ENCODE measurements around the gene CCR5.

Gene CCR5

DNA sequence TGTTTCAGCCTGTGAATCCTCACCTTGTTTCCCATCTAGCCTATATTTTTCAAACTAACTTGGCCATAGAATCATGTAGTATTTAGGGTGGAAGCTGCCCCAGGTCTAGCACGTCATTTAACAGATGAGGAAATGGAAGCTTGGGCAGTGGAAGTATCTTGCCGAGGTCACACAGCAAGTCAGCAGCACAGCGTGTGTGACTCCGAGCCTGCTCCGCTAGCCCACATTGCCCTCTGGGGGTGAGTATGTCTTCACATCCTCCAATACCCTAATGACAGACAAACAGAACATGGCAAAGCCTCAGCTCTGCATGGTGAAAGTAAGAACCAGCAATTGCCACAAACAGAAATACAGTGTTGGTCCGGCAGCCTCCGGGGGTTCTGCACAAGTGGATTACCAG lies 2.2 kb upstream of the CCR5 start:
- peak; percentile 42; the same call in 2 of the 3 replicates for ATAC-seq
- TF ChIP-seq ZNF70 (CRISPR knock-in tag; IDR thresholded peaks at IDR 0.05) (no peak), ESRRG (CRISPR knock-in tag; IDR thresholded peaks at IDR 0.05) (no peak)

DNA sequence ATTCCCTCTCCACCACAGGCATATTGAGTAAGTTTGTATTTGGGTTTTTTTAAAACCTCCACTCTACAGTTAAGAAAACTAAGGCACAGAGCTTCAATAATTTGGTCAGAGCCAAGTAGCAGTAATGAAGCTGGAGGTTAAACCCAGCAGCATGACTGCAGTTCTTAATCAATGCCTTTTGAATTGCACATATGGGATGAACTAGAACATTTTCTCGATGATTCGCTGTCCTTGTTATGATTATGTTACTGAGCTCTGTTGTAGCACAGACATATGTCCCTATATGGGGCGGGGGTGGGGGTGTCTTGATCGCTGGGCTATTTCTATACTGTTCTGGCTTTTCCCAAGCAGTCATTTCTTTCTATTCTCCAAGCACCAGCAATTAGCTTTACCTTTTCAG lies 1.6 kb upstream of the CCR5 start:
- no peak for ATAC-seq
- TF ChIP-seq ZFP30 (CRISPR knock-in tag; IDR thresholded peaks at IDR 0.05): no peak
- no peak for TF ChIP-seq GLIS3 (CRISPR knock-in tag; IDR thresholded peaks at IDR 0.05)
- no peak for TF ChIP-seq PPARA (CRISPR knock-in tag; IDR thresholded peaks at IDR 0.05; ENCODE audit: borderline replicate concordance)
- TF ChIP-seq, protein P1, sequence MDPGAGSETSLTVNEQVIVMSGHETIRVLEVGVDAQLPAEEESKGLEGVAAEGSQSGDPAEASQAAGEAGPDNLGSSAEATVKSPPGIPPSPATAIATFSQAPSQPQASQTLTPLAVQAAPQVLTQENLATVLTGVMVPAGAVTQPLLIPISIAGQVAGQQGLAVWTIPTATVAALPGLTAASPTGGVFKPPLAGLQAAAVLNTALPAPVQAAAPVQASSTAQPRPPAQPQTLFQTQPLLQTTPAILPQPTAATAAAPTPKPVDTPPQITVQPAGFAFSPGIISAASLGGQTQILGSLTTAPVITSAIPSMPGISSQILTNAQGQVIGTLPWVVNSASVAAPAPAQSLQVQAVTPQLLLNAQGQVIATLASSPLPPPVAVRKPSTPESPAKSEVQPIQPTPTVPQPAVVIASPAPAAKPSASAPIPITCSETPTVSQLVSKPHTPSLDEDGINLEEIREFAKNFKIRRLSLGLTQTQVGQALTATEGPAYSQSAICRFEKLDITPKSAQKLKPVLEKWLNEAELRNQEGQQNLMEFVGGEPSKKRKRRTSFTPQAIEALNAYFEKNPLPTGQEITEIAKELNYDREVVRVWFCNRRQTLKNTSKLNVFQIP (CRISPR knock-in tag; IDR thresholded peaks at IDR 0.05; ENCODE audit: borderline replicate concordance, low read depth): no peak
- TF ChIP-seq, protein P2, sequence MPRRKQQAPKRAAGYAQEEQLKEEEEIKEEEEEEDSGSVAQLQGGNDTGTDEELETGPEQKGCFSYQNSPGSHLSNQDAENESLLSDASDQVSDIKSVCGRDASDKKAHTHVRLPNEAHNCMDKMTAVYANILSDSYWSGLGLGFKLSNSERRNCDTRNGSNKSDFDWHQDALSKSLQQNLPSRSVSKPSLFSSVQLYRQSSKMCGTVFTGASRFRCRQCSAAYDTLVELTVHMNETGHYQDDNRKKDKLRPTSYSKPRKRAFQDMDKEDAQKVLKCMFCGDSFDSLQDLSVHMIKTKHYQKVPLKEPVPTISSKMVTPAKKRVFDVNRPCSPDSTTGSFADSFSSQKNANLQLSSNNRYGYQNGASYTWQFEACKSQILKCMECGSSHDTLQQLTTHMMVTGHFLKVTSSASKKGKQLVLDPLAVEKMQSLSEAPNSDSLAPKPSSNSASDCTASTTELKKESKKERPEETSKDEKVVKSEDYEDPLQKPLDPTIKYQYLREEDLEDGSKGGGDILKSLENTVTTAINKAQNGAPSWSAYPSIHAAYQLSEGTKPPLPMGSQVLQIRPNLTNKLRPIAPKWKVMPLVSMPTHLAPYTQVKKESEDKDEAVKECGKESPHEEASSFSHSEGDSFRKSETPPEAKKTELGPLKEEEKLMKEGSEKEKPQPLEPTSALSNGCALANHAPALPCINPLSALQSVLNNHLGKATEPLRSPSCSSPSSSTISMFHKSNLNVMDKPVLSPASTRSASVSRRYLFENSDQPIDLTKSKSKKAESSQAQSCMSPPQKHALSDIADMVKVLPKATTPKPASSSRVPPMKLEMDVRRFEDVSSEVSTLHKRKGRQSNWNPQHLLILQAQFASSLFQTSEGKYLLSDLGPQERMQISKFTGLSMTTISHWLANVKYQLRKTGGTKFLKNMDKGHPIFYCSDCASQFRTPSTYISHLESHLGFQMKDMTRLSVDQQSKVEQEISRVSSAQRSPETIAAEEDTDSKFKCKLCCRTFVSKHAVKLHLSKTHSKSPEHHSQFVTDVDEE (CRISPR knock-in tag; IDR thresholded peaks at IDR 0.05): no peak
- no peak for TF ChIP-seq ZNF8 (CRISPR knock-in tag; IDR thresholded peaks at IDR 0.05)
- no peak for TF ChIP-seq ZNF565 (CRISPR knock-in tag; conservative IDR thresholded peaks at IDR 0.05; ENCODE audit: low read depth)
- TF ChIP-seq, protein P3, sequence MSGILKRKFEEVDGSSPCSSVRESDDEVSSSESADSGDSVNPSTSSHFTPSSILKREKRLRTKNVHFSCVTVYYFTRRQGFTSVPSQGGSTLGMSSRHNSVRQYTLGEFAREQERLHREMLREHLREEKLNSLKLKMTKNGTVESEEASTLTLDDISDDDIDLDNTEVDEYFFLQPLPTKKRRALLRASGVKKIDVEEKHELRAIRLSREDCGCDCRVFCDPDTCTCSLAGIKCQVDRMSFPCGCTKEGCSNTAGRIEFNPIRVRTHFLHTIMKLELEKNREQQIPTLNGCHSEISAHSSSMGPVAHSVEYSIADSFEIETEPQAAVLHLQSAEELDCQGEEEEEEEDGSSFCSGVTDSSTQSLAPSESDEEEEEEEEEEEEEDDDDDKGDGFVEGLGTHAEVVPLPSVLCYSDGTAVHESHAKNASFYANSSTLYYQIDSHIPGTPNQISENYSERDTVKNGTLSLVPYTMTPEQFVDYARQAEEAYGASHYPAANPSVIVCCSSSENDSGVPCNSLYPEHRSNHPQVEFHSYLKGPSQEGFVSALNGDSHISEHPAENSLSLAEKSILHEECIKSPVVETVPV (CRISPR knock-in tag; IDR thresholded peaks at IDR 0.05): no peak
- TF ChIP-seq TCF4 (CRISPR knock-in tag; IDR thresholded peaks at IDR 0.05; ENCODE audit: borderline replicate concordance): no peak
- no peak for TF ChIP-seq ESRRG (CRISPR knock-in tag; IDR thresholded peaks at IDR 0.05)
- TF ChIP-seq, protein P4, sequence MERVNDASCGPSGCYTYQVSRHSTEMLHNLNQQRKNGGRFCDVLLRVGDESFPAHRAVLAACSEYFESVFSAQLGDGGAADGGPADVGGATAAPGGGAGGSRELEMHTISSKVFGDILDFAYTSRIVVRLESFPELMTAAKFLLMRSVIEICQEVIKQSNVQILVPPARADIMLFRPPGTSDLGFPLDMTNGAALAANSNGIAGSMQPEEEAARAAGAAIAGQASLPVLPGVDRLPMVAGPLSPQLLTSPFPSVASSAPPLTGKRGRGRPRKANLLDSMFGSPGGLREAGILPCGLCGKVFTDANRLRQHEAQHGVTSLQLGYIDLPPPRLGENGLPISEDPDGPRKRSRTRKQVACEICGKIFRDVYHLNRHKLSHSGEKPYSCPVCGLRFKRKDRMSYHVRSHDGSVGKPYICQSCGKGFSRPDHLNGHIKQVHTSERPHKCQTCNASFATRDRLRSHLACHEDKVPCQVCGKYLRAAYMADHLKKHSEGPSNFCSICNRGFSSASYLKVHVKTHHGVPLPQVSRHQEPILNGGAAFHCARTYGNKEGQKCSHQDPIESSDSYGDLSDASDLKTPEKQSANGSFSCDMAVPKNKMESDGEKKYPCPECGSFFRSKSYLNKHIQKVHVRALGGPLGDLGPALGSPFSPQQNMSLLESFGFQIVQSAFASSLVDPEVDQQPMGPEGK (CRISPR knock-in tag; IDR thresholded peaks at IDR 0.05; ENCODE audit: borderline replicate concordance): no peak
- no peak for TF ChIP-seq TOX (CRISPR knock-in tag; IDR thresholded peaks at IDR 0.05; ENCODE audit: borderline replicate concordance)
- TF ChIP-seq RARB (CRISPR knock-in tag; IDR thresholded peaks at IDR 0.05): no peak
- no peak for TF ChIP-seq ARNTL (CRISPR knock-in tag; IDR thresholded peaks at IDR 0.05; ENCODE audit: borderline replicate concordance, low read depth)
- no peak for TF ChIP-seq ZNF70 (CRISPR knock-in tag; IDR thresholded peaks at IDR 0.05)
- no peak for TF ChIP-seq ZC3H10 (CRISPR knock-in tag; IDR thresholded peaks at IDR 0.05)
- no peak for TF ChIP-seq ISL1 (CRISPR knock-in tag; IDR thresholded peaks at IDR 0.05)

DNA sequence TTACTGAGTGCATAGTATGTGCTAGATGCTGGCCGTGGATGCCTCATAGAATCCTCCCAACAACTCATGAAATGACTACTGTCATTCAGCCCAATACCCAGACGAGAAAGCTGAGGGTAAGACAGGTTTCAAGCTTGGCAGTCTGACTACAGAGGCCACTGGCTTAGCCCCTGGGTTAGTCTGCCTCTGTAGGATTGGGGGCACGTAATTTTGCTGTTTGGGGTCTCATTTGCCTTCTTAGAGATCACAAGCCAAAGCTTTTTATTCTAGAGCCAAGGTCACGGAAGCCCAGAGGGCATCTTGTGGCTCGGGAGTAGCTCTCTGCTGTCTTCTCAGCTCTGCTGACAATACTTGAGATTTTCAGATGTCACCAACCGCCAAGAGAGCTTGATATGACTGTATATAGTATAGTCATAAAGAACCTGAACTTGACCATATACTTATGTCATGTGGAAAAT lies 1.0 kb upstream of the CCR5 start:
- ATAC-seq: no peak
- no peak for TF ChIP-seq CSDC2 (CRISPR knock-in tag; IDR thresholded peaks at IDR 0.05)
- TF ChIP-seq, protein P2 (CRISPR knock-in tag; IDR thresholded peaks at IDR 0.05): no peak
- no peak for TF ChIP-seq PPARA (CRISPR knock-in tag; IDR thresholded peaks at IDR 0.05; ENCODE audit: borderline replicate concordance)

All from SK-N-SH treated with all-trans-retinoic acid at 6 μM for 48 hours (cell line).